ACHN (cell line): ENCODE results near the gene MRPS11.
A peak's percentile ranks its signal among the peaks of the same experiment; 100 is the strongest.
"Not testable (repeated sequence)": the region's sequence is repeated elsewhere in the genome, so short reads cannot be mapped to it uniquely, and the experiment has no call there.

Experiments used
- DNase-seq: peaks from one replicate; pipeline ENCODE4 v3.0.0-alpha.2; 2015
- in situ Hi-C: cut with HindIII; loops from 2 replicates; pipeline ENCODE4 v1.10.0; 2017; ENCODE audit warnings: low sequenced_read_pairs, low pct_ligation_motif_present, low pct_unique_long_range_greater_than_20kb

The MRPS11 gene

GRCh38 chr15:88453651-88454050 lies 13.9 kb upstream of the MRPS11 start:
- in situ Hi-C loops = no loop called here
- DNase-seq = no peak

GRCh38 chr15:88454236-88454635 lies 13.3 kb upstream of the MRPS11 start:
- DNase-seq = no peak
- in situ Hi-C loops = no loop called here

GRCh38 chr15:88454867-88455810 lies 12.4 kb upstream of the MRPS11 start:
- peak; percentile 64 for DNase-seq
- in situ Hi-C loops = no loop called here

- no peak for DNase-seq
- in situ Hi-C loops = no loop called here
Observed at GRCh38 chr15:88456733-88457132, 10.8 kb upstream of the MRPS11 start.

- DNase-seq = no peak
- in situ Hi-C loops = no loop called here
Observed at GRCh38 chr15:88463870-88464532, 3.5 kb upstream of the MRPS11 start.

GRCh38 chr15:88465633-88466224 lies 1.8 kb upstream of the MRPS11 start:
- in situ Hi-C loops = no loop called here
- peak; percentile 24 for DNase-seq

GRCh38 chr15:88467935-88468528 lies 524 bp downstream of the MRPS11 start:
- in situ Hi-C loops = no loop called here
- DNase-seq = no peak

- in situ Hi-C loops, DNase-seq: not testable (repeated sequence)
Observed at GRCh38 chr15:88468721-88469120, 1.2 kb downstream of the MRPS11 start.

GRCh38 chr15:88469321-88469720 lies 1.8 kb downstream of the MRPS11 start:
- in situ Hi-C loops = no loop called here
- no peak for DNase-seq

- no peak for DNase-seq
- in situ Hi-C loops = no loop called here
Observed at GRCh38 chr15:88470625-88471372, 3.3 kb downstream of the MRPS11 start.

- DNase-seq = no peak
- in situ Hi-C loops = no loop called here
Observed at GRCh38 chr15:88472225-88472624, 4.7 kb downstream of the MRPS11 start.

- in situ Hi-C loops, DNase-seq: not testable (repeated sequence)
Observed at GRCh38 chr15:88473661-88474293, 6.3 kb downstream of the MRPS11 start.

GRCh38 chr15:88476635-88477060 lies 9.1 kb downstream of the MRPS11 start:
- in situ Hi-C loops = no loop called here
- DNase-seq = peak; percentile 47

GRCh38 chr15:88477126-88477525 lies 9.6 kb downstream of the MRPS11 start:
- in situ Hi-C loops = no loop called here
- no peak for DNase-seq

GRCh38 chr15:88477904-88478303 lies 10.4 kb downstream of the MRPS11 start:
- DNase-seq = no peak
- in situ Hi-C loops = no loop called here

- DNase-seq = no peak
- in situ Hi-C loops = no loop called here
Observed at GRCh38 chr15:88479169-88479568, 11.7 kb downstream of the MRPS11 start.

GRCh38 chr15:88480981-88481380 lies 13.5 kb downstream of the MRPS11 start:
- in situ Hi-C loops = no loop called here

GRCh38 chr15:88482263-88482662 lies 14.8 kb downstream of the MRPS11 start:
- DNase-seq = no peak
- in situ Hi-C loops = no loop called here

More at GRCh38 chr15:88480981-88481380, 13.5 kb downstream of the MRPS11 start:
- no peak for DNase-seq
